ENCODE data around the gene CTNS. TPM values are rescaled to one million over a fixed set of nuclear protein-coding genes. Genes with fewer than 3 reads are reported as not detected.
"Not testable (repeated sequence)": the region's sequence is repeated elsewhere in the genome, so short reads cannot be mapped to it uniquely, and the experiment has no call there.

Gene CTNS
- polyA plus RNA-seq, 1 donor from 2014 or later = 13.0 TPM

GRCh38 chr17:3695723-3696411 is 59.3 kb downstream of the CTNS start, which contains the start of gene P2RX5:
Gene P2RX5 (minus strand): TSS chr17:3696155. CDS start chr17:3696005, 150 bp downstream.
- peaks cover 6% of the 10 kb centered on the region for H3K36me3 Mint-ChIP-seq
- H3K9me3 Mint-ChIP-seq = no peaks in the 10 kb centered on the region
- peak within 1 kb of the TSS; percentile 93 to 98 (median 93) for H3K27ac Mint-ChIP-seq
- H3K27me3 Mint-ChIP-seq = no peaks in the 10 kb centered on the region
- H3K4me3 Mint-ChIP-seq = peak within 1 kb of the TSS; percentile 96 to 100 (median 98)
- peaks cover 0 to 27% (median 19%) of the 10 kb centered on the region in 3 donors for H3K4me1 Mint-ChIP-seq

DNA sequence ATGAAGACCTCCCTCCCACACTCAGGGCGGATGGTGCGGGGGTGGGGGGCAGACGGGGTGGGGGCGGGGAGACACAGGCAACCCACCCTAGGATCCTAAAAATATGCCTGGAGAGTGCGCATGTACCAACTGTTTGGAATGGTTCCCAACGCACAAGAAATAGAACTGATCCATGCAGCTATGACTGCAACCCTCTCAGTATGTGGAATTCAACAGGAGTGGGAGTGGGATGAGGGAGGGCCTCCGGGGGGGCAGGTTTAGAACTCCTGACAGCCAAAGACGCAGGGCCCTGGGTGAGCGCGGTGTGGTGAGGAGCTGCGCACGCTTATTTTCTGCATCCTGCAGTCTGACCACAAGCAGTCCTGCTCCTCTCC is 60.5 kb downstream of the CTNS start:
- H3K27me3 Mint-ChIP-seq = no peaks in the 10 kb centered on the region
- peaks cover 0 to 17% (median 13%) of the 10 kb centered on the region in 3 donors for H3K4me1 Mint-ChIP-seq
- H3K27ac Mint-ChIP-seq = peak overlapping the region in 1 of 3 donors; percentile 93
- H3K9me3 Mint-ChIP-seq = no peaks in the 10 kb centered on the region
- H3K4me3 Mint-ChIP-seq = peak overlapping the region in 3 of 4 donors; percentile 52 to 99 (median 96)
- H3K36me3 Mint-ChIP-seq = peaks cover 5% of the 10 kb centered on the region

- H3K27me3 Mint-ChIP-seq = no peaks in the 10 kb centered on the region
- H3K9me3 Mint-ChIP-seq = peaks cover 0 to 4% (median 2%) of the 10 kb centered on the region in 3 donors
- H3K4me3 Mint-ChIP-seq = peak overlapping the region in 3 of 4 donors; percentile 12 to 57 (median 33)
- H3K4me1 Mint-ChIP-seq = peaks cover 4 to 14% (median 12%) of the 10 kb centered on the region in 3 donors
- H3K36me3 Mint-ChIP-seq = peaks cover 5% of the 10 kb centered on the region
- H3K27ac Mint-ChIP-seq = peak overlapping the region in 1 of 3 donors; percentile 72
Measured at GRCh38 chr17:3698139-3698538, 61.6 kb downstream of the CTNS start.

DNA sequence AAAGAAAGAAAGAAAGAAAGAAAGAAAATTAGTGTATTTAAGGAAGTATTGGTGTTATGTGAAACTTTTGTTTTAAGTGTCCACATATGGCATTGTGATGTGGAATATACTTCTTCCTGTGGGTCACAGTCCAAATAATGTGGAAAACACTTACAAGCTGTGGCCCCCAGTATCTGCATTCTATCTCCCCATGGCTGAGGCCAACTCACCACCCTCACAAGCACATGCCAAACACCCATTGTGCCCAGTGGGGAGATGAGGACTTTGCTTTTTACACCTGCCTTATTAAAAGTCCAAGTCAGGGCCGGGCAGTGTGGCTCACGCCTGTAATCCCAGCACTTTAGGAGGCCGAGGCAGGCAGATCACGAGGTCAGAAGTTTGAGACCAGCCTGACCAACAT is 63.4 kb downstream of the CTNS start:
- Mint-ChIP-seq H3K9me3 (peaks cover 0 to 4% (median 2%) of the 10 kb centered on the region in 3 donors), H3K4me1 (peaks cover 4 to 11% (median 9%) of the 10 kb centered on the region in 3 donors), H3K36me3 (peaks cover 7% of the 10 kb centered on the region), H3K27ac (no peak overlapping the region), H3K27me3 (no peaks in the 10 kb centered on the region), H3K4me3 (peak overlapping the region in 1 of 4 donors; percentile 12)

DNA sequence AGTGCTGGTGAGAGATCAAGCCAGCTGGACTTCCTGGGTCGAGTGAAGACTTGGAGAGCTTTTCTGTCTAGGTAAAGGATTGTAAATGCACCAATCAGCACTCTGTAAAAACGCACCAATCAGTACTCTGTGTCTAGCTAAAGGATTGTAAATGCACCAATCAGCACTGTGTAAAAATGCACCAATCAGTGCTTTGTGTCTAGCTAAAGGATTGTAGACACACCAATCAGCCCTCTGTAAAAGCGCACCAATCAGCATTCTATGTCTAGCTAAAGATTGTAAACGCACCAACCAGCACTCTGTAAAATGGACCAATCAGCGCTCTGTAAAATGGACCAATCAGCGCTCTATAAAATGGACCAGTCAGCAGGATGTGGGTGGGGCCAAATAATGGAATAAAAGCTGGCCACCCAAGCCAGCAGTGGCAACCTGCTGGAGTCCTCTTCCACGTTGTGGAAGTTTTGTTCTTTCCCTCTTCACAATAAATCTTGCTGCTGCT is 65.5 kb downstream of the CTNS start:
- Mint-ChIP-seq H3K27ac (peak overlapping the region in 1 of 3 donors; percentile 62), H3K4me3 (peak overlapping the region in 1 of 4 donors; percentile 60), H3K4me1 (peaks cover 10 to 13% (median 10%) of the 10 kb centered on the region in 3 donors)
- not testable (repeated sequence) for H3K9me3 Mint-ChIP-seq, H3K36me3 Mint-ChIP-seq, H3K27me3 Mint-ChIP-seq

- H3K27ac Mint-ChIP-seq = peak overlapping the region; percentile 19 to 64 (median 59)
- no peak overlapping the region for H3K4me3 Mint-ChIP-seq
- peaks cover 0 to 4% (median 2%) of the 10 kb centered on the region in 3 donors for H3K9me3 Mint-ChIP-seq
- peaks cover 18 to 25% (median 21%) of the 10 kb centered on the region in 3 donors for H3K4me1 Mint-ChIP-seq
- H3K36me3 Mint-ChIP-seq = peaks cover 4% of the 10 kb centered on the region
- no peaks in the 10 kb centered on the region for H3K27me3 Mint-ChIP-seq
Measured at GRCh38 chr17:3704931-3705717, 68.6 kb downstream of the CTNS start.

DNA sequence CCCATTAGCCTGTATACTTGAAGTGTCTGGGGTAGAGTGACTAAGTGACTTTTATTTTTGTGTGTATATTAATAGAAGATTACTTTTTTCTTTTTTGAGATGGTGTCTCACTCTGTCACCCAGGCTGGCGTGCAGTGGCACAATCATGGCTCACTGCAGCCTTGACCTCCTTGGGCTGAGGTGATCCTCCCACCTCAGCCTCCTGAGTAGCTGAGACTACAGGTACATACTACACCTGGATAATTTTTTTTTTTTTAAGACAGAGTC is 69.1 kb downstream of the CTNS start:
- H3K4me3 Mint-ChIP-seq, H3K27me3 Mint-ChIP-seq, H3K9me3 Mint-ChIP-seq, H3K36me3 Mint-ChIP-seq: not testable (repeated sequence)
- H3K4me1 Mint-ChIP-seq = peaks cover 21 to 28% (median 21%) of the 10 kb centered on the region in 3 donors
- H3K27ac Mint-ChIP-seq = peak overlapping the region in 1 of 3 donors; percentile 64

GRCh38 chr17:3708366-3708765 is 71.8 kb downstream of the CTNS start:
- Mint-ChIP-seq H3K4me3 (peak overlapping the region in 3 of 4 donors; percentile 11 to 79 (median 76)), H3K27ac (peak overlapping the region in 2 of 3 donors; percentile 77 to 84), H3K9me3 (no peaks in the 10 kb centered on the region), H3K36me3 (peaks cover 3% of the 10 kb centered on the region), H3K4me1 (peaks cover 36 to 46% (median 37%) of the 10 kb centered on the region in 3 donors), H3K27me3 (no peaks in the 10 kb centered on the region)

DNA sequence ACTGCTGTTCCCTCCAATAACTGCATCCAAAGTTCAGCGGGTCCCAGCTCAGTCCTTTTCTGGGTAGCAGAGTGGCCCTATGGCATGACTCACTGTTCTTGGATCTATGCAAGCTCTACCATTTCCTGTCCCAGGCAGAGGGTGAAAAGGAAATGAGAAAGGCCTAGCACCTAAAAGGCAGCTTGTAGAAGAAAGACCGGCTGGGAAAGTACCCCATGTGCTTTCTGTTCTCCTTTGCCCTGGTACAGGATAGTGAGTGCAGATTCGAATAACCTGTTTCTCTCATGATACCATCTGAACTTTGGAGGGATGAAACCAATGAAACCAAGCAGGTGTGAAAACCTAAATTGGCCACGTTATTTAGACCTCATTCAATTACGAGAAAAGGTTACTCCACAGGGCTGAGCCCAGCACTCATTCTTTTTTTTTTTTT is 74.4 kb downstream of the CTNS start:
- H3K27ac Mint-ChIP-seq = peak overlapping the region; percentile 82 to 97 (median 84)
- H3K27me3 Mint-ChIP-seq = no peaks in the 10 kb centered on the region
- H3K4me1 Mint-ChIP-seq = peaks cover 38 to 40% (median 38%) of the 10 kb centered on the region in 3 donors

More for the DNA sequence above, 74.4 kb downstream of the CTNS start:
- peak overlapping the region; percentile 66 to 86 (median 81) for H3K4me3 Mint-ChIP-seq
- no peaks in the 10 kb centered on the region for H3K9me3 Mint-ChIP-seq
- peaks cover 2% of the 10 kb centered on the region for H3K36me3 Mint-ChIP-seq

Other genes starting within 250 kb of the CTNS start
- not detected for gene OR1E1, start 238.3 kb upstream of the CTNS start, polyA plus RNA-seq
- not detected for gene OR3A3, start 225.4 kb upstream of the CTNS start, polyA plus RNA-seq
- gene OR1E2, start 202.9 kb upstream of the CTNS start, polyA plus RNA-seq = not detected
- gene SPATA22, start 164.9 kb upstream of the CTNS start, polyA plus RNA-seq = not detected
- not detected for gene ASPA, start 160.8 kb upstream of the CTNS start, polyA plus RNA-seq
- 2.2 TPM for gene TRPV3, start 78.9 kb upstream of the CTNS start, polyA plus RNA-seq
- gene TRPV1, start 27.3 kb upstream of the CTNS start, polyA plus RNA-seq = 2.5 TPM
- 7.0 TPM for gene SHPK, start 510 bp upstream of the CTNS start, polyA plus RNA-seq
- 72.1 TPM for gene TAX1BP3, start 31.8 kb downstream of the CTNS start, polyA plus RNA-seq
- gene EMC6, start 32.1 kb downstream of the CTNS start, polyA plus RNA-seq = 81.8 TPM
- gene P2RX5, start 59.4 kb downstream of the CTNS start, polyA plus RNA-seq = 764 TPM
- 0.34 TPM for gene HASPIN, start 87.1 kb downstream of the CTNS start, polyA plus RNA-seq
- 125 TPM for gene ITGAE, start 164.4 kb downstream of the CTNS start, polyA plus RNA-seq
- 12.5 TPM for gene NCBP3, start 209.5 kb downstream of the CTNS start, polyA plus RNA-seq